ENCODE measurements around the gene EFHD2.

EFHD2 gene

DNA sequence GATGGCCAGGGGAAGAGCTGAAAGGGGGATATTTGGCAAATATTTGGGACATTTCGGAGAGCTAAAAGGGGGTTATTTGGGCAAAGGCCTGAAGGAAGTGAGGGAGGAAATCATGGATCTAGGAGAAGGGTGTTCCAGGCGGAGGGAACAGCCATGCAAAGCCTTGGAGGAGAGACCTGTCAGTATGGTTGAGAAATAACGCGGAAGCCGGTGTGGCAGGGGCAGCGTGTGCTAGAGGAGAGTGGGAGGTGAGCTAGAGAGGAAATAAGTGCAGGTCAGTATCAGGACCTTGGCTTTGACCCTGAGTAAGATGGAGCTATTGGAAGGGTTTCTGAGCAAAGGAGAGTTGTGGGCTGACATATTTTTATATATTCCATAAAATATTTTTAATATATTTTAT lies 31.6 kb downstream of the EFHD2 start:
- no peak overlapping the region for H3K4me3 ChIP-seq (replicated peaks; ENCODE audit: low read depth, low read length)
- no peaks in the 10 kb centered on the region for H3K27me3 ChIP-seq (replicated peaks; ENCODE audit: control insufficient read depth, insufficient read depth, low read length)
- no peak for DNase-seq (ENCODE audit: extremely low read depth, insufficient read length)
- TF ChIP-seq, protein P1, sequence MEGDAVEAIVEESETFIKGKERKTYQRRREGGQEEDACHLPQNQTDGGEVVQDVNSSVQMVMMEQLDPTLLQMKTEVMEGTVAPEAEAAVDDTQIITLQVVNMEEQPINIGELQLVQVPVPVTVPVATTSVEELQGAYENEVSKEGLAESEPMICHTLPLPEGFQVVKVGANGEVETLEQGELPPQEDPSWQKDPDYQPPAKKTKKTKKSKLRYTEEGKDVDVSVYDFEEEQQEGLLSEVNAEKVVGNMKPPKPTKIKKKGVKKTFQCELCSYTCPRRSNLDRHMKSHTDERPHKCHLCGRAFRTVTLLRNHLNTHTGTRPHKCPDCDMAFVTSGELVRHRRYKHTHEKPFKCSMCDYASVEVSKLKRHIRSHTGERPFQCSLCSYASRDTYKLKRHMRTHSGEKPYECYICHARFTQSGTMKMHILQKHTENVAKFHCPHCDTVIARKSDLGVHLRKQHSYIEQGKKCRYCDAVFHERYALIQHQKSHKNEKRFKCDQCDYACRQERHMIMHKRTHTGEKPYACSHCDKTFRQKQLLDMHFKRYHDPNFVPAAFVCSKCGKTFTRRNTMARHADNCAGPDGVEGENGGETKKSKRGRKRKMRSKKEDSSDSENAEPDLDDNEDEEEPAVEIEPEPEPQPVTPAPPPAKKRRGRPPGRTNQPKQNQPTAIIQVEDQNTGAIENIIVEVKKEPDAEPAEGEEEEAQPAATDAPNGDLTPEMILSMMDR (IDR thresholded peaks at IDR 0.05; ENCODE audit: insufficient read depth, low read length, poor library complexity, severe bottlenecking): no peak
- H3K36me3 ChIP-seq (ENCODE audit: control insufficient read depth, insufficient read depth, low read length): no peaks in the 10 kb centered on the region

DNA sequence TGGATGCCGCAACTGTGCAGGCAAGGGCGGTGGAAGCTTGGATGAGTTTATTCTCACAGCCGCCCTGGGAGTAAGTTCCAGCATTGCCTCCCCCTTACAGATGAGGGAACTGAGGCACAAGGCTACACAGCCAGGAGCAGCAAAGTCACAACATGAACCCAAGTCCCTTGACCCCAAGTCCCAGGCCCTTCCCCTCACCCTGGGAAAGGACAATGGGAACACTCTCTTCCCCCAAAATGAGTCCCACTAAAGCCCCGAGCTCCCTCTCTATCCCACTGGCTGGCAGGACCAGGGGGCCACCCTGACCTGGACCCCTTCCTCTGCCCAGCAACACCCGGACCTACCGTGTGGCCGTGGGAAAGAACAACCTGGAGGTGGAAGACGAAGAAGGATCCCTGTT lies 32.4 kb downstream of the EFHD2 start:
- Histone ChIP-seq H3K4me3 (replicated peaks; ENCODE audit: low read depth, low read length) (no peak overlapping the region), H3K27me3 (replicated peaks; ENCODE audit: control insufficient read depth, insufficient read depth, low read length) (no peaks in the 10 kb centered on the region), H3K36me3 (ENCODE audit: control insufficient read depth, insufficient read depth, low read length) (no peaks in the 10 kb centered on the region)
- TF ChIP-seq, protein P1 (IDR thresholded peaks at IDR 0.05; ENCODE audit: insufficient read depth, low read length, poor library complexity, severe bottlenecking): no peak
- DNase-seq (ENCODE audit: extremely low read depth, insufficient read length): no peak

DNA sequence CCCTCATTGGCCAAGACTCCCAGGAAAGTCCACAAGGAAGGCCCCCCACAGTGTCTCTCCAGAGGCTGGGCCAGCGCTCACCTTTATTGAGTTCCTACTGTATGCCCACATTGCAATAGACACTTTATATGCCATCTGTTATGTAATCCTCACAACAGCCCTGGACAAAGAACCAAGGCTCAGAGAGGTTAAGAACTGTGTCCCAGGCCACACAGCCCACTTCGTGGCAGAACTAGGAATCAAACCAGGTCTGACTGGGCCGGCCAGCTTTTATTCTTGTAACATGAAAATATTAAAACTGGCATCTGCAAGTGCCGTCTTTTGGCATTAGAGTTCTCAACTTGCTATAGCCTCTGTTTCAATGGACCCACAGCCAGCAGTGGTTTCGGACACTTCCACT lies 33.1 kb downstream of the EFHD2 start:
- TF ChIP-seq, protein P1 (IDR thresholded peaks at IDR 0.05; ENCODE audit: insufficient read depth, low read length, poor library complexity, severe bottlenecking): no peak
- Histone ChIP-seq H3K27me3 (replicated peaks; ENCODE audit: control insufficient read depth, insufficient read depth, low read length) (no peaks in the 10 kb centered on the region), H3K36me3 (ENCODE audit: control insufficient read depth, insufficient read depth, low read length) (no peaks in the 10 kb centered on the region), H3K4me3 (replicated peaks; ENCODE audit: low read depth, low read length) (no peak overlapping the region)
- no peak for DNase-seq (ENCODE audit: extremely low read depth, insufficient read length)

DNA sequence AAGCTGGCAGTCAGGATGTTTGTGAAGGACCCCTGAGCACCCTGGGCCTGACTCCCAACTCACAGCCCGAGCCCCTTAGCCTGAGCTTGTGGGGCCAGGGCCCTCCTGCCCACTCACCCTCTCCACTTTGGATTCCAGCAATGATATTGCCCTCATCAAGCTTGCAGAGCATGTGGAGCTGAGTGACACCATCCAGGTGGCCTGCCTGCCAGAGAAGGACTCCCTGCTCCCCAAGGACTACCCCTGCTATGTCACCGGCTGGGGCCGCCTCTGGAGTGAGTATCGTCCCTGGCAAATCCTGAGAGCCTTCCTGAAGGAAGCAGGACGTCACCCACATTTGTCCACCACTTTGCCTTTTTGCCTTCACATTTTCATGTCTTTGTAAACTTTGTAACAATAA lies 33.6 kb downstream of the EFHD2 start:
- TF ChIP-seq, protein P1 (IDR thresholded peaks at IDR 0.05; ENCODE audit: insufficient read depth, low read length, poor library complexity, severe bottlenecking): no peak

DNA sequence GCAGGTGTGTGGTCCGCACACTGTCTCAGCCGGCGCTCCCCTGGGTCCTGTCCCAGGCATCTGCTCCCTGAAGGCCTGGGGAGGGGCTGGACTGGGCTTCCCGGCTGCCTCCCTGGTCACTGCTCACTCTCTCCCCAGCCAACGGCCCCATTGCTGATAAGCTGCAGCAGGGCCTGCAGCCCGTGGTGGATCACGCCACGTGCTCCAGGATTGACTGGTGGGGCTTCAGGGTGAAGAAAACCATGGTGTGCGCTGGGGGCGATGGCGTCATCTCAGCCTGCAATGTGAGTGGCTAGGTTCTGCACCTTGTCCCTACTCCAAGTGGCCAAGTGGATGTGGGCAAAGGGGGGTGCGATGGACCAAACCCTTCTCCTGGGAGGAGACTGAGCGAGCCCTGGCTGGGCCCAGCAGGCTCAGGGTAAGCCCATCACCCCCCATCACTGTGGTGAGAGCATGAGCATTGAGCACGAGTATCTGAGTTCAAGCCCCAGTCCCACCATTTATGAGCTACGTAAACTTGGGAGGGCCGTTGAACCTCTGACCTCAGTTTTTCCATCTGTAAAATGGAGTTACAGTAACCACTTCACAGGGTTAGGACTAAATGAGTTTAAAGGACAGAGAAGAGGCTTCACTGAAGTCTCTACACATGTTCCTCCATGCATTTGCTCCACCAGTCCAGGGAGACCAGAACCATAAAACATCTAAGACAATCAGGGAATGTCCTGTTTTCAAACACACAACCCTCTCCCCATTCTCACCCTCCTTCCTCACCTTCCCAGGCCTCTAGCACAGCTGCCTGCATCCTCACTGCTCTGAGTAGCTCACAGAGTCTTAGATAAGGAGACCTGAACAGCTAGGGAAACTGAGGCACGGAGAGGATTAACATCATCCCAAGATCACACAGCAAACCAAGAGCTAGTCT lies 35.0 kb downstream of the EFHD2 start:
- DNase-seq (ENCODE audit: extremely low read depth, insufficient read length): no peak
- Histone ChIP-seq H3K4me3 (replicated peaks; ENCODE audit: low read depth, low read length) (no peak overlapping the region), H3K36me3 (ENCODE audit: control insufficient read depth, insufficient read depth, low read length) (no peaks in the 10 kb centered on the region), H3K27me3 (replicated peaks; ENCODE audit: control insufficient read depth, insufficient read depth, low read length) (no peaks in the 10 kb centered on the region)
- TF ChIP-seq, protein P1 (IDR thresholded peaks at IDR 0.05; ENCODE audit: insufficient read depth, low read length, poor library complexity, severe bottlenecking): no peak

More for the DNA sequence above, 33.6 kb downstream of the EFHD2 start:
- no peak for DNase-seq (ENCODE audit: extremely low read depth, insufficient read length)
- Histone ChIP-seq H3K4me3 (replicated peaks; ENCODE audit: low read depth, low read length) (no peak overlapping the region), H3K36me3 (ENCODE audit: control insufficient read depth, insufficient read depth, low read length) (no peaks in the 10 kb centered on the region), H3K27me3 (replicated peaks; ENCODE audit: control insufficient read depth, insufficient read depth, low read length) (no peaks in the 10 kb centered on the region)
